ENCODE data around the gene BMPR1A. TPM values are rescaled to one million over a fixed set of nuclear protein-coding genes. Genes with fewer than 3 reads are reported as not detected.

BMPR1A gene
- total and polyA plus RNA-seq, 9 of the 15 experiments (the other 6 are each of a cell fraction or from before 2014, with no cell fraction given), result 1.6 to 17.5 (median 9.1) TPM

- TF ChIP-seq, protein P1, sequence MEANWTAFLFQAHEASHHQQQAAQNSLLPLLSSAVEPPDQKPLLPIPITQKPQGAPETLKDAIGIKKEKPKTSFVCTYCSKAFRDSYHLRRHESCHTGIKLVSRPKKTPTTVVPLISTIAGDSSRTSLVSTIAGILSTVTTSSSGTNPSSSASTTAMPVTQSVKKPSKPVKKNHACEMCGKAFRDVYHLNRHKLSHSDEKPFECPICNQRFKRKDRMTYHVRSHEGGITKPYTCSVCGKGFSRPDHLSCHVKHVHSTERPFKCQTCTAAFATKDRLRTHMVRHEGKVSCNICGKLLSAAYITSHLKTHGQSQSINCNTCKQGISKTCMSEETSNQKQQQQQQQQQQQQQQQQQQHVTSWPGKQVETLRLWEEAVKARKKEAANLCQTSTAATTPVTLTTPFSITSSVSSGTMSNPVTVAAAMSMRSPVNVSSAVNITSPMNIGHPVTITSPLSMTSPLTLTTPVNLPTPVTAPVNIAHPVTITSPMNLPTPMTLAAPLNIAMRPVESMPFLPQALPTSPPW (CRISPR knock-in tag; IDR thresholded peaks at IDR 0.05), result peak; percentile 98
- TF ChIP-seq ZNF695 (CRISPR knock-in tag; IDR thresholded peaks at IDR 0.05) (no peak), TRIM25 (IDR thresholded peaks at IDR 0.05; ENCODE audit: borderline replicate concordance) (no peak), ZNF384 (IDR thresholded peaks at IDR 0.05; ENCODE audit: low read depth, low read length) (no peak), PHF21A (IDR thresholded peaks at IDR 0.05; ENCODE audit: borderline replicate concordance, low read depth) (0 out of 2 replicates have a peak, but pooled peaks have one; percentile 28), IRF2 (CRISPR knock-in tag; IDR thresholded peaks at IDR 0.05) (no peak), POLR3A (IDR thresholded peaks at IDR 0.05; ENCODE audit: borderline replicate concordance, extremely low read depth, insufficient read depth, insufficient read length) (no peak), SMAD3 (CRISPR knock-in tag; conservative IDR thresholded peaks at IDR 0.05) (no peak), GATA2 (CRISPR knock-in tag; IDR thresholded peaks at IDR 0.05) (no peak), JUNB (CRISPR knock-in tag; conservative IDR thresholded peaks at IDR 0.05) (no peak), THAP12 (CRISPR knock-in tag; IDR thresholded peaks at IDR 0.05) (peak; percentile 67; the same call in 1 of the 2 replicates), NR3C1 (CRISPR knock-in tag; IDR thresholded peaks at IDR 0.05) (no peak), ZNF133 (CRISPR knock-in tag; IDR thresholded peaks at IDR 0.05) (no peak), PHB (CRISPR knock-in tag; IDR thresholded peaks at IDR 0.05) (no peak), KDM4B (IDR thresholded peaks at IDR 0.05; ENCODE audit: borderline replicate concordance in 2 of 2, low read depth in 1 of 2) (no peak), FIP1L1 (IDR thresholded peaks at IDR 0.05; ENCODE audit: low read depth, low read length, poor library complexity, severe bottlenecking) (no peak)
- TF ChIP-seq, protein P2, sequence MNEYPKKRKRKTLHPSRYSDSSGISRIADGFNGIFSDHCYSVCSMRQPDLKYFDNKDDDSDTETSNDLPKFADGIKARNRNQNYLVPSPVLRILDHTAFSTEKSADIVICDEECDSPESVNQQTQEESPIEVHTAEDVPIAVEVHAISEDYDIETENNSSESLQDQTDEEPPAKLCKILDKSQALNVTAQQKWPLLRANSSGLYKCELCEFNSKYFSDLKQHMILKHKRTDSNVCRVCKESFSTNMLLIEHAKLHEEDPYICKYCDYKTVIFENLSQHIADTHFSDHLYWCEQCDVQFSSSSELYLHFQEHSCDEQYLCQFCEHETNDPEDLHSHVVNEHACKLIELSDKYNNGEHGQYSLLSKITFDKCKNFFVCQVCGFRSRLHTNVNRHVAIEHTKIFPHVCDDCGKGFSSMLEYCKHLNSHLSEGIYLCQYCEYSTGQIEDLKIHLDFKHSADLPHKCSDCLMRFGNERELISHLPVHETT (CRISPR knock-in tag; conservative IDR thresholded peaks at IDR 0.05 in 1 of 2, IDR thresholded peaks at IDR 0.05 in 1 of 2), result peak in 1 of 2 experiments; percentile 68; a peak in 1 of 4 replicates
- TF ChIP-seq, protein P3, sequence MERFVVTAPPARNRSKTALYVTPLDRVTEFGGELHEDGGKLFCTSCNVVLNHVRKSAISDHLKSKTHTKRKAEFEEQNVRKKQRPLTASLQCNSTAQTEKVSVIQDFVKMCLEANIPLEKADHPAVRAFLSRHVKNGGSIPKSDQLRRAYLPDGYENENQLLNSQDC (CRISPR knock-in tag; IDR thresholded peaks at IDR 0.05), result 0 out of 2 replicates have a peak, but pooled peaks have one; percentile 43
- TF ChIP-seq, protein P4, sequence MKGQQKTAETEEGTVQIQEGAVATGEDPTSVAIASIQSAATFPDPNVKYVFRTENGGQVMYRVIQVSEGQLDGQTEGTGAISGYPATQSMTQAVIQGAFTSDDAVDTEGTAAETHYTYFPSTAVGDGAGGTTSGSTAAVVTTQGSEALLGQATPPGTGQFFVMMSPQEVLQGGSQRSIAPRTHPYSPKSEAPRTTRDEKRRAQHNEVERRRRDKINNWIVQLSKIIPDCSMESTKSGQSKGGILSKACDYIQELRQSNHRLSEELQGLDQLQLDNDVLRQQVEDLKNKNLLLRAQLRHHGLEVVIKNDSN (CRISPR knock-in tag; IDR thresholded peaks at IDR 0.05), result no peak
Observed at GRCh38 chr10:86756511-86757112, at the start of gene BMPR1A (continued).

Measured in K562 (cell line).